LNCAP (cell line): ENCODE measurements around the gene YES1.
A peak's percentile ranks its signal among the peaks of the same experiment; 100 is the strongest.

Experiments used
- CTCF ChIP-seq: fragments of 450-650 bp; IDR thresholded peaks from 2 replicates; pipeline ENCODE4 v1.5.1; 2017; ENCODE audit warnings: mild to moderate bottlenecking

YES1 gene

GRCh38 chr18:816869-817268, 4.8 kb upstream of the YES1 start:
- TF ChIP-seq CTCF = no peak

DNA sequence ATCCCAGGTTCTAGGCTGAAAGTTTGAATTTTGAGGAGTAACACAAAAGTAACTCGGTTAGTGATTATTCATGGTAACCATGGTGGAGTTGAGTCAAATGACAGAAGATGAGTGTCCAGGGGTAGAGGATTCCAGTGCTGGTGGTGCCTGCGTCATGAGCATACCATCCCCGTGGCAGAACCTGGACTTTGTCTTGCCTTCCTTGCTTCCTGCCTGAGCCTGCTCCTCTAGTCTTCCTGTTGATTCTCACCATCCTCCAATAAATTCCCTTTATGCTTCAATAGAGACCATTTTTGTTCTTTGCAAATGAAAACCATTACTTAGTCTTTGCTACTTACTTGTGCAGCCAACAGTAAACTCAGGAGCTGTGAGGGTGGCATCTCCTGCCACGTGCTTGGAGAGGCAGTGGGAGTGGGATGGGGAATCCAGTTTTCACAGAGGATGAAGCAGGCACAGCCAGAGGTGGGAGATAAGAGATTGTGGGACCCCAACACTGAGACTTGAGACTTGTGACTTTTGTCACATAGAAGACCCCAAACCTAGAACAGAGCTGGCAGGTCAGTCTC, 4.1 kb upstream of the YES1 start:
- TF ChIP-seq CTCF = no peak

- no peak for TF ChIP-seq CTCF
These were observed 3.3 kb upstream of the YES1 start for GRCh38 chr18:815353-815752.

- TF ChIP-seq CTCF = peak; percentile 9; the same call in 1 of the 2 replicates
These were observed 2.5 kb upstream of the YES1 start for GRCh38 chr18:814300-815084.

GRCh38 chr18:813172-814071, 1.4 kb upstream of the YES1 start:
- TF ChIP-seq CTCF = no peak

- no peak for TF ChIP-seq CTCF
These were observed 532 bp upstream of the YES1 start for GRCh38 chr18:812376-813171.
